ENCODE measurements around the gene SHISAL1.
"Not testable (repeated sequence)": the region's sequence is repeated elsewhere in the genome, so short reads cannot be mapped to it uniquely, and the experiment has no call there.

Gene SHISAL1

DNA sequence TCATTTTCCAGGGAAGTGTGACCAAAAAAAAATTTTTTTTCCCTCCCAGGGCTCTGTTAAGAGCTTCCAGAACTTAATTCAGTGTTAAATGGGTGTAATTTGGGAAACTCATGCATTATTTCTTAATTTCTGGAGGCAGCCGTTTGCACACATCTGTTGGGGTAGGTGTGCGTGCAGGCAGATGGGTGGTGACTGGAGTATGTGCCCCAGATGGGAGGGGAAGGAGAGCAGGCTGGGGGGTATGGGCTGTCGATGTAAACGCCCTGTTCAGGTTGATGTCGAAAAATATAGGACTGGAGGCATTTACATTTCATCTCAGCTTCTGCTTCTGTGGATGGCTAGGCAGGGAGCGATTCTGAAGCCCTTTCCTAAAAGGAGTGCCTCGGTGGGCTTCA lies 13.7 kb upstream of the SHISAL1 start:
- DNase-seq (ENCODE audit: low spot score), result no peak
- TF ChIP-seq, protein P1, sequence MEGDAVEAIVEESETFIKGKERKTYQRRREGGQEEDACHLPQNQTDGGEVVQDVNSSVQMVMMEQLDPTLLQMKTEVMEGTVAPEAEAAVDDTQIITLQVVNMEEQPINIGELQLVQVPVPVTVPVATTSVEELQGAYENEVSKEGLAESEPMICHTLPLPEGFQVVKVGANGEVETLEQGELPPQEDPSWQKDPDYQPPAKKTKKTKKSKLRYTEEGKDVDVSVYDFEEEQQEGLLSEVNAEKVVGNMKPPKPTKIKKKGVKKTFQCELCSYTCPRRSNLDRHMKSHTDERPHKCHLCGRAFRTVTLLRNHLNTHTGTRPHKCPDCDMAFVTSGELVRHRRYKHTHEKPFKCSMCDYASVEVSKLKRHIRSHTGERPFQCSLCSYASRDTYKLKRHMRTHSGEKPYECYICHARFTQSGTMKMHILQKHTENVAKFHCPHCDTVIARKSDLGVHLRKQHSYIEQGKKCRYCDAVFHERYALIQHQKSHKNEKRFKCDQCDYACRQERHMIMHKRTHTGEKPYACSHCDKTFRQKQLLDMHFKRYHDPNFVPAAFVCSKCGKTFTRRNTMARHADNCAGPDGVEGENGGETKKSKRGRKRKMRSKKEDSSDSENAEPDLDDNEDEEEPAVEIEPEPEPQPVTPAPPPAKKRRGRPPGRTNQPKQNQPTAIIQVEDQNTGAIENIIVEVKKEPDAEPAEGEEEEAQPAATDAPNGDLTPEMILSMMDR (IDR thresholded peaks at IDR 0.05), result no peak
- peak overlapping the region; percentile 69 for H3K4me3 ChIP-seq
- peak overlapping the region in 1 of 2 donors; percentile 1 for H3K27ac ChIP-seq

DNA sequence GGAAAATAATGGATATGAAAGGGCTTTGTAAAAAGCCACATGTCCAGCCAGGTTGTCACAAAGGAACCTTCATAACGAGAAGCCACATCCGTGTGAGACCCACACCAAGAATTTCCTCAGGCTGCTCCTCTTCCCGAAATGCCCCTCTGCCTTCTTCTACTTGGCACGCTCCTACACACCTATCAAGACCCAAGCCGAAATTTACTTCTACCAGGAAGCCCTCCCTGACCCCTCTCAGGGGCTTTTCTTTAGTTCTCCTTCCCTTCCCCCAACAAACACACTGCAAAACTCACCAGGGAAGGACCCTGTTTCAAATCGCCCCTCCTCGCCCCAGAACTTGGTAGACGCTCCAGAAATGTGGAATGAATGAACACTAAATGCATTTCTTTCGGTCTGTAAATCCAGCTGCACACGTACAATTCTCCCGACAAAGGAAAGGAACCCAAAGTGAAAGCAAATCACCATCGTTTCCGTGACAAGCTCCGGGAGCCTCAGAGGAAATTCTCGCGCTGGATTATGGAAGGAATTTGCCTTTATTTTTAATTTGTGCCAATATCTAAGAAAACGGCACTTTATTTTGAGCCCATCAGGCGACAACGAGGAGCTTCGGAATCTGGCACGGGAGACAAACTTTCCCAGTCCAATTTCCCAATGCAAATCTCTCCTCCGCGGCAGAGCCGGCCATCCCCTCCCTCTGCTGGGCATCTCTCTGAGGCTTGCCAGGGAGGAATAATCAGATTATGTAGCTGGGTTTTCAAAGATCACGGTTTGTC lies 13.2 kb upstream of the SHISAL1 start:
- TF ChIP-seq, protein P1 (IDR thresholded peaks at IDR 0.05), result no peak
- Histone ChIP-seq H3K27ac (peak overlapping the region in 1 of 2 donors; percentile 1), H3K4me3 (peak overlapping the region; percentile 69)
- no peak for DNase-seq (ENCODE audit: low spot score)

DNA sequence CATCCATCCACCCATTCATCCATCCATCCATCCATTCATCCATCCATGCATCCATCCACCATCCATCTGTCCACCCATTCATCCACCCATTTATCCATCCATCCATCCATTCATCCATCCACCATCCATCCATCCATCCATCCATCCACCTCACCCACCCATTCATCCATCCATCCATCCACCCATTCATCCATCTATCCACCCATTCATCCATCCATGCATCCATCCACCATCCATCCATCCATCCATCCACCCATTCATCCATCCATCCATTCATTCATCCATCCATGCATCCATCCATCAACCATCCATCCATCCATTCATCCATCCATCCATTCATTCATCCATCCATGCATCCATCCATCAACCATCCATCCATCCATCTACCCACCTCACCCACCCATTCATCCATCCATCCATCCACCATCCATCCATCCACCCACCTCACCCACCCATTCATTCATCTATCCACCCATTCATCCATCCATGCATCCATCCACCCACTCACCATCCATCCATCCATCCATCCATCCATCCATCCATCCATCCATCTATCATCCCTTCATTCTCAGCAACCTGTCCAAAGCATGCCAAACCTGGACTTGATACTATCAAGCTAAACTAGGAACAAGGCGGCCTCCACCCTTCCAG lies 10.5 kb upstream of the SHISAL1 start:
- not testable (repeated sequence) for H3K27ac ChIP-seq; DNase-seq (ENCODE audit: low spot score); H3K4me3 ChIP-seq

DNA sequence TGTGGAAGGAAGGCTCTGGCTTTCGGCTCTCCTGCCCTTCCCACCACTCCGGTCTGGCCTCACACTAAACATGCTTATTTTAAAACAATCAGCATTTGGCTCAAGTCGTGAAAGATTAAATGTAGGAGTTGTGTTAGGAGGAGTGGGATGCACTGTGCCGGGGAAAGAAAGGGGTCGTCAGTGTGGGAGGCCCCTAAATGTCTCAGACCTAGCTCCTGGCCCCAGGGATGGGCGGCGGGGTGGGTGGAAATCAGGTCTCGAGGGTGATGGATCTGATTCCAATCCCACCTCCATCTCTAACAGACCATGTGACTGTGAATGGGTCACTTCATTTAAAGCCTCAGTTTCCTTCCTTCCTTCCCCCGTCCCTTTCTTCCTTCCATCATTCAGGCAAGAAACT lies 6.9 kb upstream of the SHISAL1 start:
- Histone ChIP-seq H3K4me3 (no peak overlapping the region), H3K27ac (no peak overlapping the region)
- no peak for DNase-seq (ENCODE audit: low spot score)
- TF ChIP-seq, protein P1 (IDR thresholded peaks at IDR 0.05), result no peak

DNA sequence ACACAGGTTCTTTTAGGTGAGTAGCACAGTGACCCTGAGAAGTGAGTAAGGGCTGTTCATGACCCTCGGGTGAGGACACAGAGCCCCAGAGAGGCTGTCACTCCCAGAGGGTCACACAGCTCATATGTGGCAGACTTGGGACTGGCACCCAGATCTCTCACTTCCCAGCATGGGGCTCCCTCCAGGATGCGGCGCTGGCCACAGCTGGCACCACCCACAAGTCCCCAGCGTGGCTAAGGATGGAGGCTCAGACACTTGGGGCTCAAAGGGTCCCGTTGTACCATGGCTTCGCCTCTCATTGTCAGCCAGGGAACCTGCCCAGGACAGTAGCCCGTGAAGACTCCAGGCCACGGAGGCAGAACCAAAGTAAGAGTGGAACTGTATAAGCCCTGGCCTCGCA lies 6.0 kb upstream of the SHISAL1 start:
- TF ChIP-seq, protein P1 (IDR thresholded peaks at IDR 0.05), result no peak
- Histone ChIP-seq H3K4me3 (no peak overlapping the region), H3K27ac (no peak overlapping the region)
- no peak for DNase-seq (ENCODE audit: low spot score)

DNA sequence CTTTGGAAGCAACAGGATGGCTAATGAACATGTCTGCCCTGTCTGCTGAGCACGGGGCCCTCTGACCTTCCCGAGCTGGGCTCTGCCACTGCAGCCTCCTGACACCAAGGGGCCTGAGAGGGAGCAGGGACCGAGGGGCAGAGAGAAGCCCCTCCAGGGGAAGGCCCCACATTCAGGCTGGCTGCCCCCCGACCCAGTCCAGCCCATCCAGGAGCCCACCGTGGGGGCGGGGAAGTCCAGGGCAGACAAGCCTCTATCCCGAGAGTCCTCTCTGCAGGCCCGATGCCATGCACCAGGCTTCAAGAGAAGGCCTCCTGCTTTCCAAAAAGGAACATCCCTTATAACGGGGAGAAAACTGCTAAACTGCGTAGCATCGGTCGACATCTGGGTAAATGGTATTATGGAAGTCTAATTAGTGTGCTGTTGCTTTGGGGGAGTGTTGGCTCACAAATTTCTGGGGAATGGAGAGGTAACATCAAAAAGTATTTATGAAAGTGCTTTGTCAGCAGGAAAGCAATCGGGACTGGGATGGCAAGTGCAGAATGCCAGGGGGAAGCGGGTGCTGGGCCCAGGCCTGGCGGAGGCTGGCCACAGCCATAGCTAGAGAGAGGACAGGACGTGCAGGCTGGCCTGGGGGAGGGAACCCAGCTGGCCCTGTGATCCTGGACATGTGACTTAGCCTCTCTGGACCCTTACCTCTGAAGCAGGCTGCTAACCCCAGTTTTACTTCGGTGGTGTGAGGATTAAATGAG lies 5.3 kb upstream of the SHISAL1 start:
- DNase-seq (ENCODE audit: low spot score), result no peak
- Histone ChIP-seq H3K4me3 (no peak overlapping the region), H3K27ac (no peak overlapping the region)
- TF ChIP-seq, protein P1 (IDR thresholded peaks at IDR 0.05), result no peak

DNA sequence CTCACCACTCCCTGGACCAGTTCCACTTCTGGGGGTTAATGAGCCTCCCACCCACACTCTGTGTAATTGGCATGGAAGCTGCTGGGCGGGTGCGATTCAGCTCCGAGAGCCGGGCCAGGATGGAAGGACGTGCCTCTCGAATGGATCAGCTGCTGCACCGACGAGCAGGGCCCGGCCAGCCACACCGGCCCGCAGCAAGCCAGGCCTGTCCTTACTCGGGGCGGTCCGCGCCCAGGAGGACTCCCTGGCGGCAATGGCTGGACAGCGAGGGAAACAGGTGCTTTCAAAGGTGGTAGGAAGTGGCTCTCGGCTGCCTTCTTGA lies 4.3 kb upstream of the SHISAL1 start:
- DNase-seq (ENCODE audit: low spot score), result no peak
- H3K4me3 ChIP-seq, result no peak overlapping the region
- no peak overlapping the region for H3K27ac ChIP-seq
- TF ChIP-seq, protein P1 (IDR thresholded peaks at IDR 0.05), result no peak
